Measurements from ENCODE around the gene TEK. TPM values are rescaled to one million over a fixed set of nuclear protein-coding genes. Genes with fewer than 3 reads are reported as not detected.

TEK gene
- total RNA-seq, 1 donor from 2014 or later: not detected

- peak; percentile 73 for DNase-seq (ENCODE audit: low read depth)
Observed at GRCh38 chr9:27154908-27155307, 45.9 kb downstream of the TEK start.

GRCh38 chr9:27157097-27157496 lies 48.1 kb downstream of the TEK start:
- no peak for DNase-seq (ENCODE audit: low read depth)
- TF ChIP-seq CTCF (conservative IDR thresholded peaks at IDR 0.05; ENCODE audit: low read depth, low read length): no peak

More at GRCh38 chr9:27154908-27155307, 45.9 kb downstream of the TEK start:
- TF ChIP-seq CTCF (conservative IDR thresholded peaks at IDR 0.05; ENCODE audit: low read depth, low read length): no peak
- no peak overlapping the region for H3K4me3 ChIP-seq (ENCODE audit: low read depth, low read length)

GRCh38 chr9:27157736-27158135 lies 48.7 kb downstream of the TEK start:
- no peak for DNase-seq (ENCODE audit: low read depth)
- no peak overlapping the region for H3K4me3 ChIP-seq (ENCODE audit: low read depth, low read length)

More at GRCh38 chr9:27157097-27157496, 48.1 kb downstream of the TEK start:
- no peak overlapping the region for H3K4me3 ChIP-seq (ENCODE audit: low read depth, low read length)

GRCh38 chr9:27160636-27161035 lies 51.6 kb downstream of the TEK start:
- no peak for TF ChIP-seq CTCF (conservative IDR thresholded peaks at IDR 0.05; ENCODE audit: low read depth, low read length)
- no peak overlapping the region for H3K4me3 ChIP-seq (ENCODE audit: low read depth, low read length)

More at GRCh38 chr9:27157736-27158135, 48.7 kb downstream of the TEK start:
- no peak for TF ChIP-seq CTCF (conservative IDR thresholded peaks at IDR 0.05; ENCODE audit: low read depth, low read length)

GRCh38 chr9:27162045-27162444 lies 53.0 kb downstream of the TEK start:
- no peak overlapping the region for H3K4me3 ChIP-seq (ENCODE audit: low read depth, low read length)
- no peak for DNase-seq (ENCODE audit: low read depth)
- no peak for TF ChIP-seq CTCF (conservative IDR thresholded peaks at IDR 0.05; ENCODE audit: low read depth, low read length)

More at GRCh38 chr9:27160636-27161035, 51.6 kb downstream of the TEK start:
- no peak for DNase-seq (ENCODE audit: low read depth)

- H3K4me3 ChIP-seq (ENCODE audit: low read depth, low read length): no peak overlapping the region
- no peak for DNase-seq (ENCODE audit: low read depth)
- no peak for TF ChIP-seq CTCF (conservative IDR thresholded peaks at IDR 0.05; ENCODE audit: low read depth, low read length)
Observed at GRCh38 chr9:27165068-27165467, 56.0 kb downstream of the TEK start.

- no peak for DNase-seq (ENCODE audit: low read depth)
- peak; percentile 20 for TF ChIP-seq CTCF (conservative IDR thresholded peaks at IDR 0.05; ENCODE audit: low read depth, low read length)
- H3K4me3 ChIP-seq (ENCODE audit: low read depth, low read length): no peak overlapping the region
Observed at GRCh38 chr9:27165670-27166069, 56.6 kb downstream of the TEK start.
